KOPT-K1 (cell line): ENCODE data around the gene KLF13.
"Not testable (repeated sequence)": the region's sequence is repeated elsewhere in the genome, so short reads cannot be mapped to it uniquely, and the experiment has no call there.

Experiments used
- H3K27ac ChIP-seq: fragments of 200-600 bp; sonication (generic); 2 replicates; pipeline ENCODE4 v1.5.1; 2016; ENCODE audit warnings: antibody characterized with exemption, mild to moderate bottlenecking, low read depth, low read length; ENCODE audit not compliant: poor library complexity, severe bottlenecking
- H3K36me3 ChIP-seq: fragments of 200-600 bp; sonication (generic); 2 replicates; pipeline ENCODE4 v1.5.1; 2017; ENCODE audit warnings: antibody characterized with exemption, mild to moderate bottlenecking, low read length, moderate library complexity; ENCODE audit not compliant: insufficient read depth
- H3K9me3 ChIP-seq: fragments of 200-600 bp; sonication (generic); 2 replicates; pipeline ENCODE4 v1.5.1; 2017; ENCODE audit warnings: antibody characterized with exemption, low read length, mild to moderate bottlenecking; ENCODE audit not compliant: insufficient read depth, poor library complexity, severe bottlenecking

KLF13 gene

GRCh38 chr15:31352339-31352751 lies 25.7 kb downstream of the KLF13 start:
- H3K27ac ChIP-seq, result peak overlapping the region; percentile 93
- no peaks in the 10 kb centered on the region for H3K9me3 ChIP-seq
- H3K36me3 ChIP-seq, result peaks cover 23% of the 10 kb centered on the region

- peak overlapping the region; percentile 93 for H3K27ac ChIP-seq
- peaks cover 18% of the 10 kb centered on the region for H3K36me3 ChIP-seq
- H3K9me3 ChIP-seq, result no peaks in the 10 kb centered on the region
These were observed 26.5 kb downstream of the KLF13 start for GRCh38 chr15:31352911-31353811.

GRCh38 chr15:31353931-31354330 lies 27.3 kb downstream of the KLF13 start:
- H3K27ac ChIP-seq, result peak overlapping the region; percentile 93
- H3K9me3 ChIP-seq, result no peaks in the 10 kb centered on the region
- H3K36me3 ChIP-seq, result peaks cover 16% of the 10 kb centered on the region

GRCh38 chr15:31356097-31356496 lies 29.5 kb downstream of the KLF13 start:
- peak overlapping the region; percentile 98 for H3K27ac ChIP-seq
- H3K9me3 ChIP-seq, result not testable (repeated sequence)

GRCh38 chr15:31357148-31357547 lies 30.5 kb downstream of the KLF13 start:
- peak overlapping the region; percentile 98 for H3K27ac ChIP-seq

More at GRCh38 chr15:31356097-31356496, 29.5 kb downstream of the KLF13 start:
- H3K36me3 ChIP-seq, result peaks cover 17% of the 10 kb centered on the region

GRCh38 chr15:31358163-31358562 lies 31.5 kb downstream of the KLF13 start:
- Histone ChIP-seq H3K27ac (peak overlapping the region; percentile 98), H3K36me3 (peaks cover 17% of the 10 kb centered on the region)

More at GRCh38 chr15:31357148-31357547, 30.5 kb downstream of the KLF13 start:
- Histone ChIP-seq H3K36me3 (peaks cover 17% of the 10 kb centered on the region), H3K9me3 (no peaks in the 10 kb centered on the region)

GRCh38 chr15:31358957-31359701 lies 32.5 kb downstream of the KLF13 start:
- Histone ChIP-seq H3K27ac (peak overlapping the region; percentile 98), H3K36me3 (peaks cover 17% of the 10 kb centered on the region)

More at GRCh38 chr15:31358163-31358562, 31.5 kb downstream of the KLF13 start:
- no peaks in the 10 kb centered on the region for H3K9me3 ChIP-seq

GRCh38 chr15:31359702-31360111 lies 33.1 kb downstream of the KLF13 start:
- Histone ChIP-seq H3K36me3 (peaks cover 14% of the 10 kb centered on the region), H3K9me3 (no peaks in the 10 kb centered on the region), H3K27ac (peak overlapping the region; percentile 98)

More at GRCh38 chr15:31358957-31359701, 32.5 kb downstream of the KLF13 start:
- no peaks in the 10 kb centered on the region for H3K9me3 ChIP-seq

- Histone ChIP-seq H3K27ac (peak overlapping the region; percentile 98), H3K36me3 (peaks cover 10% of the 10 kb centered on the region), H3K9me3 (no peaks in the 10 kb centered on the region)
These were observed 33.5 kb downstream of the KLF13 start for GRCh38 chr15:31360158-31360561.

GRCh38 chr15:31360843-31361763 lies 34.5 kb downstream of the KLF13 start:
- Histone ChIP-seq H3K36me3 (peaks cover 9% of the 10 kb centered on the region; the same call in 1 of the 2 replicates), H3K9me3 (no peaks in the 10 kb centered on the region), H3K27ac (peak overlapping the region; percentile 98)

- Histone ChIP-seq H3K9me3 (no peaks in the 10 kb centered on the region), H3K36me3 (peaks cover 9% of the 10 kb centered on the region; the same call in 1 of the 2 replicates), H3K27ac (peak overlapping the region; percentile 98)
These were observed 35.3 kb downstream of the KLF13 start for GRCh38 chr15:31361764-31362515.

GRCh38 chr15:31362886-31363285 lies 36.3 kb downstream of the KLF13 start:
- H3K36me3 ChIP-seq, result peaks cover 9% of the 10 kb centered on the region; the same call in 1 of the 2 replicates
- H3K27ac ChIP-seq, result peak overlapping the region; percentile 98

GRCh38 chr15:31364301-31365031 lies 37.8 kb downstream of the KLF13 start:
- H3K9me3 ChIP-seq, result peaks cover 5% of the 10 kb centered on the region

More at GRCh38 chr15:31362886-31363285, 36.3 kb downstream of the KLF13 start:
- H3K9me3 ChIP-seq, result no peaks in the 10 kb centered on the region

More at GRCh38 chr15:31364301-31365031, 37.8 kb downstream of the KLF13 start:
- 0 out of 2 replicates have a peak, but pooled peaks cover under 1% of the 10 kb centered on the region for H3K36me3 ChIP-seq
- H3K27ac ChIP-seq, result peak overlapping the region; percentile 98
